Stimulated activated CD8-positive, alpha-beta memory T cell treated with anti-CD3 and anti-CD28 coated beads, Interleukin-7, amount 100 ng/mL, for 4 hours (primary cell): ENCODE results near the gene GABARAPL1.
A peak's percentile ranks its signal among the peaks of the same experiment; 100 is the strongest.

Experiments
- DNase-seq, 2 donors: peaks; one replicate each; pipeline ENCODE4 v3.0.0-alpha.2; 2020; ENCODE audit warnings: low read depth in 2 of 2

Gene GABARAPL1

DNA sequence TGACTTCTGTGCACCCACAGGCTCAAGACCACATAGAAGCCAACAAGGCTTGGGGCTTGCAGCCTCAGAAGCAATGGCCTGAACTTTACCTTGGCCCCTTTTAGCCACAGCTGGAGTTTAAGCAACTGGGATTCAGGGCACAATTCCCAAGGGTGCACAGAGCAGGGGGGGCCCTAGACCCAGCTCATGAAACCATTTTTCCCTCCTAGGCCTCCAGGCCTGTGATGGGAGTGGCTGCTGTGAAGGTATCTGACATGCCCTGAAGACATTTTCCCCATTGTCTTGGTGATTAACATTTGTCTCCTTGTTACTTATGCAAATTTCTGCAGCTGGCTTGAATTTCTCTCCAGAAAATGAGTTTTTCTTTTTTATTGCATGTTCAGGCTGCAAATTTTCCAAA is 21.9 kb downstream of the GABARAPL1 start:
- no peak for DNase-seq

DNA sequence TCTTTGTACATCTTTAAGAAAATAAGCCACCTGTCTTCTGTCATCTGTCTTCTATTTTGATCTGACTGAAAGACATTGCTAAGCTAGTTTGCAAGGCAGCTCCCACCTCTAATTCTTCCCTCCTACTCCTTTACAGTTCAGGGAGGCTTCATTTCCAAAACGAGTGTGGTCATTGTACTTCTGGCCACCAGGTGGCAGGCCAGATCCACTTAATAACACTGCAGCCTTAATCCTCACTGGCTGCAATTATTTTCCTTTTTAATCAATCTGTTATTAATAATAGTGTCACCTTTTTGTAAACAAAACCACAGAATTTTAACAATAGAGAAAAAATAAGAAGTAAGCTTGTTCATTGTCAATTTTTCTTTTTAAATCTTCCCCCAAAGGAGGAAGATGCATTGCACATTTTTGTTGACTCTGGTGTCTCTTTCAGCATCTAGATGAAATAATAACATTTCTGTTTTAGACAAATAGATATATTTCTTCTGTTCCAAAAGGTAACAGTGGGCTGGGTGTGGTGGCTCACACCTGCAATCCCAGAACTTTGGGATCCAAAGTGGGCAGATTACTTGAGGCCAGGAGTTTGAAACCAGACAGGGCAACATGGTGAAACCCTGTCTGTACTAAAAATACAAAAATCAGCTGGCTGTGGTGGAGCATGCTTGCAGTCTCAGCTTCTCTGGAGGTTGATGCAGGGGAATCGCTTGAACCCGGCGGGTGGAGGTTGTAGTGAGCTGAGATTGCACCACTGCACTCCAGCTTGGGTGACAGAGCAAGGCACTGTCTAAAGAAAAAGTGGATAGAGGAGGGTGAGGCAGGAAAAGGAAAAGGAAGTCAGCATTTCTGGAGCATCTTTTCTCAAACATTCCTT is 23.3 kb downstream of the GABARAPL1 start:
- DNase-seq = peak; percentile 24 to 50

GRCh38 chr12:10236720-10237119 is 24.0 kb downstream of the GABARAPL1 start:
- DNase-seq = no peak

- no peak for DNase-seq
Observed at GRCh38 chr12:10238526-10238925, 25.8 kb downstream of the GABARAPL1 start.

- DNase-seq = no peak
Observed at GRCh38 chr12:10241290-10241689, 28.6 kb downstream of the GABARAPL1 start.

- DNase-seq = no peak
Observed at GRCh38 chr12:10241727-10242126, 29.1 kb downstream of the GABARAPL1 start.

GRCh38 chr12:10242539-10242938 is 29.9 kb downstream of the GABARAPL1 start:
- DNase-seq = no peak

GRCh38 chr12:10243818-10244520 is 31.3 kb downstream of the GABARAPL1 start:
- DNase-seq = peak; percentile 15 to 24

- no peak for DNase-seq
Observed at GRCh38 chr12:10247436-10248058, 34.9 kb downstream of the GABARAPL1 start.

GRCh38 chr12:10249690-10250455 is 37.2 kb downstream of the GABARAPL1 start:
- peak; percentile 13 to 17 for DNase-seq

GRCh38 chr12:10251669-10252068 is 39.0 kb downstream of the GABARAPL1 start:
- DNase-seq = no peak

GRCh38 chr12:10252201-10252600 is 39.5 kb downstream of the GABARAPL1 start:
- DNase-seq = no peak

GRCh38 chr12:10256064-10256463 is 43.4 kb downstream of the GABARAPL1 start:
- DNase-seq = no peak

GRCh38 chr12:10260927-10261326 is 48.2 kb downstream of the GABARAPL1 start:
- no peak for DNase-seq

GRCh38 chr12:10268037-10268436 is 55.4 kb downstream of the GABARAPL1 start:
- DNase-seq = no peak

DNA sequence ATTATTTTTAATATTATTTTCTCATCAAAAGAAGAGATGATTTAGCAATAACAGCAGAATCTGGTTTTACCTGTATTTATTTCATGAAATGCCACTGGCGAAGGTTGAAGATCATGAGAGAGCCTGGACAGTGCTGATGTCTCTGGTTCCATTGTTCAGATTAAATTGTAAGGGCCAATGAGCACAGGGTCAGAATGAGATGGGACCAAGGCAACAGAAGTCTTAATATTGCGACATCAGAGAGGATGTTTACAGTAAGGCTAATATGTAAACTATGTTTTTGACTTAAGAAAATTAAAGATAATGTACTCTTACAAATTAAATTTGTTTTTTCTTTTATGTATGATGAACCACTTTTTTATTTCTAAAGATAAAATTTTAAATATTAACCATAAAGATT is 59.8 kb downstream of the GABARAPL1 start:
- no peak for DNase-seq
